HG03520 (cell line): Measurements from ENCODE around the gene B3GLCT.
"Not testable (repeated sequence)": the region's sequence is repeated elsewhere in the genome, so short reads cannot be mapped to it uniquely, and the experiment has no call there.

Experiments
- ATAC-seq: cut with Tn5 transposase; IDR thresholded peaks from one replicate; pipeline ENCODE4 v1.9.1; 2021; ENCODE audit warnings: mild to moderate bottlenecking, moderate library complexity; ENCODE audit not compliant: unreplicated experiment

B3GLCT gene

GRCh38 chr13:31199849-31200636, at the start of gene B3GLCT:
B3GLCT (plus strand) TSS chr13:31199975; CDS start chr13:31200085, 110 bp downstream.
- peak; percentile 83 for ATAC-seq

DNA sequence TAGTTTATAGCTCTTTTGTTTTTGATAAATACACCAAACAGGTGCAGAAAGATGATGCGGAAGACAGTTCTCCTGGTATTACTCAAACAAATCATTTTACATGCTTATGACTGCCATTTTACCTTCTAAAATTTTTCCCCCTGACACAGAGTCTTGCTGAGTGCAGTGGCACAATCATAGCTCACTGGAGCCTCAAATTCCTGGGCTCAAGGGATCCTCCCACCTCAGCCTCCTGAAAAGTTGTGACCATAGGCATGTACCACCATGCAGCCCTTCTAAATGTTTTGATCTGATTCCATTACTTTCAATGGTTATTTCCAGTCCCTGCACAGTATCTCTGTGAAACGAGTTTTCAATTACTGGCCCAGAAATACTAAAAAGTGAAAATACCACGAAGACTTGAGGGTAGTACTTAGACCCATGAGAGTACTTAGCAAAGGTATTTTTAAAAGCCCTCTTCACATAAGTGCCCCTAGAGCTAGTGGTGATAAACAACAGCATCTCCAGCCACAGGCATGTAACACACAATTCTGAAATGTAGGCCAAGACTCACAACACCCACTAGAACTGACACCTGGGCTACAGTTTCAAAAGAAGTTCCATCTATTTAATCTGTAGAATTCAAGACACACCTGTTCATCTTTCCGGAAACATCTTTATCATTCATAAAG, 49.3 kb upstream of the B3GLCT start:
- no peak for ATAC-seq

DNA sequence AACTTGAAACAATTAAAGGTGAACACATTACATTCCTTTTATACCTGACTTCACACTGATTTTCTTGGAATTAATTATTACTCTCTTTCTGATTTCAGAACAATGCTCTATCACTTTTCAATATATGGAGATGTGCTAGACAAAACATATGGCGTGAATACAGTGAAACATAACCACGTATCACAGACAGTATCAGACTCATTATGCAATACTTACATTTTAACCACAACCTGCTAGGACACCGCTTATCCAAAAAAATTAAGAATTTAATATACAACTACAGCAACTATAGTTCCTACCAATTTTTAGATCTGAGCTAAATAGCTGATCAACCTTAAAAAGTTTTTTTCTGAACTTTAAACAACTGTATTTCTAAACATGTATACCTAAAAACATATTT, 47.9 kb upstream of the B3GLCT start:
- no peak for ATAC-seq

DNA sequence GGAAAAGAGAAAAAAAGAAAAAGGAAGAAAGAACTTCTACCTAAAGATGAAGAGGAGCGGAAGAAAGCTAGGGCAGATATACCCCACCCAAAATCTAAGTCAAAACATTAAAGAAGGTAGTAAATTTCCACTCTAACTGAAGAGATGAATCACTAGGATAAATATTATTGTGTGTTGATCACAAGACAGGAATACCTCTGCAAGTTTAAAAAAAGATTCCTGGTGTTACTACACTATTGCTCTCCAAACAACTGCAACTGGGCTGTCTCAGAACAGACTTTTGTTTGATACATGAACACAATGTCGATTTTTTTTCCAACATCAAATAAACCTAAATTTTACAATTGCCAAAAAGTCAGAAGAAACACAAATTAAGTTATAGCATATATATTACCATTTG, 44.8 kb upstream of the B3GLCT start:
- ATAC-seq, result no peak

DNA sequence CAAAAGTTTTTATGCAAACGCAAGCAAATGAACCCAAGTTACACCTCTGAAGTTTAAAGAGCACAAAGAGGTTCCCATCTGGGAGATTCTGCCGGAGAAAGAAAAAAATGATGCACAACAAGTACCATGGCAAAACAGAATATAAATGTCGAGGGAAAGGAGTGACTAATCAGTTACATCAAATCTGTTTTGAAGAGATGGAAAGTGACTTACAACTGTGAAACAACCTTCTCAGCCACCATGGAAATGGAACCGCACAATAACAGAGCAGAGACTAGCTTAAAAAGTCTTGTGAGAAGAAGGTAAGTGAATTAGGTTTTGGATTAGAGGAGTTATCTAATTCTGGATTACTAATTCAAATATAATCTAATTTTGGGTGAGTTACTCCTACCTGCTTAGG, 40.5 kb upstream of the B3GLCT start:
- ATAC-seq, result no peak

GRCh38 chr13:31160857-31161556, 38.8 kb upstream of the B3GLCT start:
- ATAC-seq, result peak; percentile 16

GRCh38 chr13:31161557-31162150, 38.1 kb upstream of the B3GLCT start, which contains the start of gene HSPH1:
HSPH1 (minus strand) TSS chr13:31161904; CDS start chr13:31161582, 322 bp downstream.
- peak; percentile 68 for ATAC-seq

DNA sequence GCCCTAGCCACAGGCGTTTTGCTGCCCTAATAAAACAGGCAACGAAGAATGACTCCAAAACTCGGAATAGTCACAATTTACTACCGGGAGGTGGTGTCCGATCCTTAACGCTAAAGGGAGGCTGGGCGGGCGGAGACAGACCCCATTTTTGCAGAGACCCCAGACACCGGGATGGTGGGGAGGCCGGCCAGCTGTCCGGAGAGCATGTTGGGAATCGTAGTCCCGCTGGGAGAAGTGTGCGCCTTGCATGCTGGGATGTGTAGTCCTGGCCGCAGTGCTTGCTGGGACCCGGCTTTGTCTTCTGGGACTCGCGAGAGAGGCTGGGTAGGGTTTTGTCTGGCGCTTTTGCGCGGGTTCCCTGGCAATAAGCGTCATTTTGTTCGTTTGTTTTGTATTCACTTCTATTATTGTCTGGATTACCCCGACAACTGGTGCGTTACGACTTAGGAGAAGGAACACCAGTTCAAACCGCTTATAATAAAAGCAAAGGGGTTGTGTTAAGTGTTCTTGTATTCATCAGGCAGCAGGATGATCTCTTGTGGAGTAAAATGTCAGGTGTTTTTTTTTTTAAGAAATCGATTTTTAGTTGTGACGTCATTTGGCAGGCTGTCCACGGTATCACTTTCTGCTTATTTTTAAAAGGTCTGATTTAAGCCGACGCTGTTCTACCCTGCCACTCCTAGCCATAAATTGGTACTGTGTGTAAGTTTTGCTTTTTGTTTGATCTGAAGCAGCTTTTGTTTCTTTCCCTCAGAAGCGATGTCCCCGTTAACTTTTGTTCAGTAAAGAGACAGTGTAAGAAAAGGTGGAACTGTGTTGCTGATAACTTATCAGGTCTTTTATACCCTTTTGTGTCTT, 37.4 kb upstream of the B3GLCT start:
- ATAC-seq, result peak; percentile 82

DNA sequence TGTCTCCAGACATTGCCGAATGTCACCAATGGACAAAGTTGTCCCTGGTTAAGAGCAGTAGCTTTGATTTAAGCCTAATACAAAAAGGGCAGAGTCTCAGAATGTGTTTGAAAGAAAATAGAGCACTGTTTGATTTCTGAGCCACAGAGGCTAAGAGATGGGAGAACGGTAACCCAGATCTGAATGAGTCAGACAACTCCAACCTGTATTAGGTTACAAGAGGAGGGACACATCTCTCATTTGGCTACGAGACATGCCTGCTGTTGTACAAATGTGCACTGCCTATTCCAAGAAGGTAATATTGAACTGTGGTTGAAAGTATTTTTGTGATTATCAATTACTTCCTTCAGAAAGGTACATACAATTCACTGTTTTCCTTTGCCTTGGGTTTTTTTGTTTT, 33.2 kb upstream of the B3GLCT start:
- ATAC-seq, result no peak

- ATAC-seq, result peak; percentile 38
Observed at GRCh38 chr13:31167490-31167889, 32.3 kb upstream of the B3GLCT start.

DNA sequence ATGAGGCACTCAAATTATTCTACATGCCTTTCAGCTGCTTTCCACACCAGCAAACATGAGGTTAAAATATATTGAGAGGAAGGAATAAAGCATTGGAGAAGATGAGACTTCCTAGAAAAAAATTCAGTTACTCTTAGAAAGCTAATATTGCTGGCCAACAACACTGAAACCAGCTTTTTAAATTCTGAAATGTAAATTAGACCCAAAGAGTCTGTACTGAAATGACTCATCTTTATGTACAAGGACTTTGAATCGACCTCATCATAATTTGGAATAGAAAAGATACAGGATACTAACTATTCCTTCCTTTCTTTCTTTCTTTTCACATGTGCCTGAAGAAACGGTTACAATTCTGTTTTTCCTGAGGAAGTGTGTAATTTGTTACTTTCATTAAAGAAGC, 31.6 kb upstream of the B3GLCT start:
- peak; percentile 62 for ATAC-seq

GRCh38 chr13:31168736-31169135, 31.0 kb upstream of the B3GLCT start:
- ATAC-seq, result no peak

- no peak for ATAC-seq
Observed at GRCh38 chr13:31172001-31172400, 27.8 kb upstream of the B3GLCT start.

DNA sequence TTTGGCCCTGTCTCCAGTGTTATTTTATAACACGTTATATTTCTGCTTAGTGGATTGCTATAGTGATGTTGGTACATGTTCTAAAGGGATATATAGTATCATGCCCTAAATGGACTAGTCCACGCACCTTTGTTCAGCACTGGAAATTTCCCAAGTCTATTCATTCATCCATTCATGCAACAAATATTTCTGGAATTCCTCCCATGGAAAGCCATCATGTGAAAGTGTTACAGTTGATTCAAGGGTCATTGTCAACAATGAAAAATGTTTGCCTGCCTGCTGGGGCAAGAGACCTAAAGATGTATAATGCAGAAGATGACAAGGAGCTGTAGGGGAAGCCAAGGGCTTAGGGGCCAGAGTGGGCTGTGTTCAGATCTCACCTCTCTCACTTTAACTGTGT, 27.2 kb upstream of the B3GLCT start:
- ATAC-seq, result no peak

- ATAC-seq, result no peak
Observed at GRCh38 chr13:31174018-31174417, 25.8 kb upstream of the B3GLCT start.

DNA sequence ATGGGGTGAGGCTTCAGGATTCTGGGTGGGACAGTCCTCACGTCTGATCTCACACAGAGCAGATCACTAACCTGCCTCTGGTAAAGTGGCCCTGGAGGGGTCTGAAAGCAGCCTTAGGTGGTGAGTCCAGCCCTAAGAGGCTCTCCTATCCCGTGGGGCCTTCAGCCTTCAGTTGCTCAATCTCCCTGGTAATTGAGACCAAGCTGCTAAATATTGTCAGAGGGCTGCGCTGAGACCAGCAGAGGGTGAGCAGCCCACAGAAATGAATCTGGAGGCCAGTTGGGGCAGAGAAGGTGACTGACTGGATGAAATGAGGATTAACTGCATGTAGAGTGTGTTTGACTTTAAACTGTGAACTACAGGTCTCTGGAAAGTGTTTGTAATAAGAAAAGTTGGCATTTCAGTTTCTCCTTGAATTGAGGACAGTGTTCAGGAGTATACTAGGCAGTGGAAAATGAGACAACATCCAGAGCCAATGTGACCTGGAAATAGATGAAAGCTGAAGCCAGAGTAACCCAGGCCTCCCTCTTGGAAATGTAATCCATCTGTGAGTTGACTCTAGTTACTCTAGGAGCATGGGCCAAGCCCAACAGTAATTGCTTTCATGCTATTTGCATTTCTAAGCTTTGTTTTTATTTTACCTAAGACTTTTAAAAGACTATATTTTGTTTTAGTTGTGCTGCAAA, 23.8 kb upstream of the B3GLCT start:
- ATAC-seq, result no peak

- ATAC-seq, result not testable (repeated sequence)
Observed at GRCh38 chr13:31177813-31178495, 21.8 kb upstream of the B3GLCT start.

DNA sequence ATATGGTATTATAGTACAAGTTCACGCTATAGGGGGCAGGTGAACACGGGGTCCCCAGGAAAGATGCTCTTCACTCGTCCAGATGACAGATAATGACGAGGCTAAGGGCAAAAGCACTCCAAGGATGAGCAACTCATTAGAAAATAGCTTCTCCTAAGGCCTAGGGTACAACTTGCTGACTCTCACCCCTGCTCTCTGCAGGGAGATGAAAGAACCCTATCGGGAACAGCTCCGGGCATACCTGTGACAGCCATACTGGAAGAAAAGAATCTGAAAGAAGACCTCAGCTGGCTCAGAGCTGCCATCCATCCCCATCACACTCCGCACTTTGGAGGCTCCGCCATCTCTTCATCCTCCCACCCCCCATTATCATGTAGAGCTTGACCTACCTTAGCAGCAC, 20.5 kb upstream of the B3GLCT start:
- no peak for ATAC-seq

DNA sequence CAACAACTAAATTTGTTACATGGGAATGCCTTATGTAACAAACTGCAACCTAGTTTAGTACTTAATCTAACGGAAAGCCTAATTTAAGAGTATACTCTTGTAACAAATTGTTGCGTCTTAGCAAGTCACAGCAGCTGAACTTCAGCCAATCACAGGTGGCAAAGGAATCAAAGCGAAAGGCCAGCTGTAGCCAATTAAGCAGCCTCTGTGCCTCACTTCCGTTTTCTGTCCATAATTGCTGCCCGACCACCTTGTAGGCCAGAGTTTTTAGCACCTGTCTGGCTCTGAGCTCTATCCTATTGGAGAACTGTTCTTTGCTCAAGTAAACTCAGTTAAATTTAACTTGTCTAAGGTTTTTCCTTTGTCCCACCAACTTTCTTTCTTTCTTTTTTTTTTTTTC, 20.0 kb upstream of the B3GLCT start:
- ATAC-seq, result no peak
